Tibial nerve (tissue), 4 donors: ENCODE data around the gene RNF215.

Source experiments
- EP300 ChIP-seq, 2 donors: sonication (generic); formaldehyde crosslinking; IDR thresholded peaks; one replicate each; pipeline ENCODE4 v1.6.1; 2017; ENCODE audit warnings: antibody characterized with exemption in 2 of 2, mild to moderate bottlenecking in 1 of 2
- POLR2A ChIP-seq, 2 donors: fragments of 450-650 bp; IDR thresholded peaks; one replicate each; pipeline ENCODE4 v1.6.1; 2017; ENCODE audit warnings: antibody characterized with exemption in 2 of 2, mild to moderate bottlenecking in 2 of 2, moderate library complexity in 2 of 2
- TF ChIP-seq, protein P1 (sequence below), 5 experiments: fragments of 200-600 bp in 3 of 5; fragments of 450-650 bp in 2 of 5; sonication (generic) in 3 of 5; IDR thresholded peaks; one replicate each; pipeline ENCODE4 v1.5.1; 2016 to 2019; ENCODE audit warnings: antibody characterized with exemption in 5 of 5, mild to moderate bottlenecking in 3 of 5, moderate library complexity in 2 of 5

DNA sequence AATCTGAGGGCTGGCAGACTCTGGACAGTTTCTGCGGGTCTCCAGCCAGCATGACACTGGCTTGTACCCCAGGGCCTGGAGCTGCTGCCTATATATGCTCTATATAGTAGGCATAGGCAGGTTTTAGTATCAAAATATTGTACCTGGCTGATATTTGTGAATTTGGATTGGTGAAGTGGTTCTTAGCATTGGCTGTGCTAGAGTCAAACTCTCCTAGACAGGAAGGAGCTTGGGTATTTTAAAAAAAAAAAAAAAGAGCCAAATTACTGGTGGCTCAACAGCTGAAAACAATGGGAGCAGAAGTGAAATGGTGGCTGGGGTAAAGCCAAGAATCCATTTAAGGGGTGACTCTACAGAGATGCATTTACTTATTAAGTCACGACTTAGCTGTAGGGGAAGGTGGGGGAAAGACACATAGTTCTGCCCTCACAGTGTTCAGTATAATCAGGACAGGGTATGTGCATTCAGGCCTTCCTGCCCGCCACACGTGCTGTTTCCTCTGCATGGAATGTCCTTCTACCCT, 27.4 kb upstream of the RNF215 start:
- TF ChIP-seq, protein P1, sequence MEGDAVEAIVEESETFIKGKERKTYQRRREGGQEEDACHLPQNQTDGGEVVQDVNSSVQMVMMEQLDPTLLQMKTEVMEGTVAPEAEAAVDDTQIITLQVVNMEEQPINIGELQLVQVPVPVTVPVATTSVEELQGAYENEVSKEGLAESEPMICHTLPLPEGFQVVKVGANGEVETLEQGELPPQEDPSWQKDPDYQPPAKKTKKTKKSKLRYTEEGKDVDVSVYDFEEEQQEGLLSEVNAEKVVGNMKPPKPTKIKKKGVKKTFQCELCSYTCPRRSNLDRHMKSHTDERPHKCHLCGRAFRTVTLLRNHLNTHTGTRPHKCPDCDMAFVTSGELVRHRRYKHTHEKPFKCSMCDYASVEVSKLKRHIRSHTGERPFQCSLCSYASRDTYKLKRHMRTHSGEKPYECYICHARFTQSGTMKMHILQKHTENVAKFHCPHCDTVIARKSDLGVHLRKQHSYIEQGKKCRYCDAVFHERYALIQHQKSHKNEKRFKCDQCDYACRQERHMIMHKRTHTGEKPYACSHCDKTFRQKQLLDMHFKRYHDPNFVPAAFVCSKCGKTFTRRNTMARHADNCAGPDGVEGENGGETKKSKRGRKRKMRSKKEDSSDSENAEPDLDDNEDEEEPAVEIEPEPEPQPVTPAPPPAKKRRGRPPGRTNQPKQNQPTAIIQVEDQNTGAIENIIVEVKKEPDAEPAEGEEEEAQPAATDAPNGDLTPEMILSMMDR (IDR thresholded peaks at IDR 0.05) = no peak
- TF ChIP-seq POLR2A (IDR thresholded peaks at IDR 0.05) = no peak
- TF ChIP-seq EP300 (IDR thresholded peaks at IDR 0.05) = no peak
